ENCODE measurements around the gene RFPL1. TPM values are rescaled to one million over a fixed set of nuclear protein-coding genes. Genes with fewer than 3 reads are reported as not detected.
"Not testable (repeated sequence)": the region's sequence is repeated elsewhere in the genome, so short reads cannot be mapped to it uniquely, and the experiment has no call there.

Gene RFPL1
- total RNA-seq, 4 donors from 2014 or later: not detected

DNA sequence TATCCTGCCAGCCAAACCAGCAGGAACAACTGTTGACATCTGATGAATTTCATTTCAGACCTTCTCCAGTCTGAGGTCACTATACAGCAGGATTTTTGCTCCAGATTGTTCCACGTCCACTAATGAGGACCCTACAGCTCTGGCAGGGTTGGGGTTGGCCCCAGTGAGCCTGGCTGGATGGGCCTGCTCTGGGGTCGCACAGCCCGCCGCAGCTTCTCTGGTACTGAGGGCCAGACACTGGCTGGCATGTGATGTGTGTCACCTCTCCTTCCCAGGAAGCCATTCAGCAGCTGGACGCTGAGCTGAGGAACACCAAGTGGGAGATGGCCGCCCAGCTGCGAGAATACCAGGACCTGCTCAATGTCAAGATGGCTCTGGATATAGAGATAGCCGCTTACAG lies 47.1 kb downstream of the RFPL1 start:
- intact Hi-C loops (cut with DNase I; ENCODE audit: low total_unique reads): no loop called here
- H3K4me1 ChIP-seq: peaks cover 0 to 5% of the 10 kb centered on the region in 2 donors
- no peak overlapping the region for H3K4me3 ChIP-seq
- no peak for DNase-seq
- H3K27me3 ChIP-seq: peaks cover 3 to 16% of the 10 kb centered on the region in 2 donors
- no peaks in the 10 kb centered on the region for H3K9me3 ChIP-seq
- H3K36me3 ChIP-seq: no peaks in the 10 kb centered on the region
- TF ChIP-seq POLR2A (IDR thresholded peaks at IDR 0.05): no peak
- TF ChIP-seq CTCF (IDR thresholded peaks at IDR 0.05): no peak
- H3K27ac ChIP-seq: no peak overlapping the region

GRCh38 chr22:29487426-29487986 lies 49.1 kb downstream of the RFPL1 start:
- H3K4me3 ChIP-seq: no peak overlapping the region
- TF ChIP-seq POLR2A (IDR thresholded peaks at IDR 0.05): no peak
- no peak for TF ChIP-seq CTCF (IDR thresholded peaks at IDR 0.05)
- intact Hi-C loops (cut with DNase I; ENCODE audit: low total_unique reads): no loop called here
- peaks cover 0 to 3% of the 10 kb centered on the region in 2 donors for H3K27me3 ChIP-seq
- H3K36me3 ChIP-seq: no peaks in the 10 kb centered on the region
- DNase-seq: no peak
- H3K4me1 ChIP-seq: no peaks in the 10 kb centered on the region
- no peaks in the 10 kb centered on the region for H3K9me3 ChIP-seq
- no peak overlapping the region for H3K27ac ChIP-seq

- H3K27me3 ChIP-seq; H3K27ac ChIP-seq; H3K36me3 ChIP-seq; H3K9me3 ChIP-seq; H3K4me1 ChIP-seq; intact Hi-C loops (cut with DNase I; ENCODE audit: low total_unique reads); DNase-seq; H3K4me3 ChIP-seq: not testable (repeated sequence)
Measured at GRCh38 chr22:29489127-29489780, 50.9 kb downstream of the RFPL1 start.

DNA sequence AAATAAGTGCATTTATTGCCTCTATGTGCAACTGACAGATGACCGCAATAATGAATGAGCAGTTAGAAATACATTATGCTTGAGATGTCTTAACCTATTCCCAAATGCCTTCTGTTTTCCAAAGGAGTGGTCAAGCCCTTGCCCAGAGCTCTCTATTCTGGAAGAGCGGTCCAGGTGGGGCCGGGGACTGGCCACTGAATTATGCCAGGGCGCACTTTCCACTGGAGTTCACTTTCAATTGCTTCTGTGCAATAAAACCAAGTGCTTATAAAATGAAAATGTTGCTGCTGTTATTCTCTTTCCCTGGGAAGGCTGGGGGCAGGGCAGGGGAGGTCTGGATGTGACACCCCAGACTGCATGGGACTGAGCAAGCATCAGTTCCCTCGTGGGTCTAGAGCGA lies 52.6 kb downstream of the RFPL1 start:
- intact Hi-C loops (cut with DNase I; ENCODE audit: low total_unique reads): no loop called here
- H3K9me3 ChIP-seq: no peaks in the 10 kb centered on the region
- no peak overlapping the region for H3K27ac ChIP-seq
- no peaks in the 10 kb centered on the region for H3K4me1 ChIP-seq
- H3K4me3 ChIP-seq: no peak overlapping the region
- no peaks in the 10 kb centered on the region for H3K36me3 ChIP-seq
- TF ChIP-seq CTCF (IDR thresholded peaks at IDR 0.05): no peak
- no peak for TF ChIP-seq POLR2A (IDR thresholded peaks at IDR 0.05)
- no peaks in the 10 kb centered on the region for H3K27me3 ChIP-seq
- no peak for DNase-seq

Small RNAs within 50 kb of the gene (small RNA-seq; reads per million reads assigned to genes)
- gene AC000041.1: not detected

Other genes with a start within 250 kb of the RFPL1 start
- gene EMID1, start 232.7 kb upstream of the RFPL1 start, total RNA-seq: 10 to 100 TPM in 2 of 4 donors, 1 to 10 TPM in 1, under 1 TPM in 1; under 0.01 to 30.0 (median 10.2) TPM
- 10 to 100 TPM in 3 of 4 donors, 1 to 10 TPM in 1; 6.5 to 46.6 (median 26.1) TPM for gene RHBDD3, start 170.6 kb upstream of the RFPL1 start, total RNA-seq
- gene EWSR1, start 170.3 kb upstream of the RFPL1 start, total RNA-seq: 100 to 1,000 TPM; 120 to 221 (median 137) TPM
- gene GAS2L1, start 131.9 kb upstream of the RFPL1 start, total RNA-seq: 10 to 100 TPM in 2 of 4 donors, 1 to 10 TPM in 2; 2.4 to 29.6 (median 11.9) TPM
- gene RASL10A, start 122.9 kb upstream of the RFPL1 start, total RNA-seq: 1 to 10 TPM in 1 of 4 donors, under 1 TPM in 2, not detected in 1; 0.35 to 3.2 (median 0.79) TPM
- 10 to 100 TPM; 32.3 to 49.6 (median 36.6) TPM for gene AP1B1, start 50.0 kb upstream of the RFPL1 start, total RNA-seq
- 1 to 10 TPM in 1 of 4 donors, under 1 TPM in 1, not detected in 2; 0.46 to 1.9 TPM for gene NEFH, start 41.6 kb downstream of the RFPL1 start, total RNA-seq
- gene THOC5, start 115.2 kb downstream of the RFPL1 start, total RNA-seq: 10 to 100 TPM in 3 of 4 donors, 1 to 10 TPM in 1; 8.5 to 59.1 (median 48.7) TPM
- gene NIPSNAP1, start 142.5 kb downstream of the RFPL1 start, total RNA-seq: 10 to 100 TPM in 2 of 4 donors, 1 to 10 TPM in 2; 1.2 to 36.2 (median 15.5) TPM
- 10 to 100 TPM; 17.7 to 52.9 (median 33.8) TPM for gene NF2, start 165.1 kb downstream of the RFPL1 start, total RNA-seq

Measured in uterus (tissue), 4 donors.